Vagina (tissue), 2 donors: ENCODE data around the gene FERMT2.

Experiments used
- CTCF ChIP-seq, 3 experiments: fragments of 450-650 bp in 2 of 3; fragments of 200-600 bp in 1 of 3; sonication (generic) in 1 of 3; IDR thresholded peaks; one replicate each; pipeline ENCODE4 v1.5.1; 2017 to 2019; ENCODE audit warnings: antibody characterized with exemption in 3 of 3, mild to moderate bottlenecking in 2 of 3, moderate library complexity in 2 of 3
- POLR2A ChIP-seq, 2 donors: fragments of 450-650 bp; IDR thresholded peaks; one replicate each; pipeline ENCODE4 v1.6.1; 2017; ENCODE audit warnings: antibody characterized with exemption in 2 of 2, mild to moderate bottlenecking in 2 of 2, moderate library complexity in 2 of 2
- POLR2AphosphoS5 ChIP-seq, 2 donors: sonication (generic); formaldehyde crosslinking; IDR thresholded peaks; one replicate each; pipeline ENCODE4 v1.9.0; 2017; ENCODE audit warnings: antibody characterized with exemption in 2 of 2, mild to moderate bottlenecking in 2 of 2, low read depth in 1 of 2; ENCODE audit not compliant: insufficient read depth in 1 of 2

- no peak for TF ChIP-seq CTCF (IDR thresholded peaks at IDR 0.05)
- TF ChIP-seq POLR2AphosphoS5 (IDR thresholded peaks at IDR 0.05; ENCODE audit: insufficient read depth in 1 of 2, low read depth in 1 of 2), result no peak
- TF ChIP-seq POLR2A (IDR thresholded peaks at IDR 0.05), result no peak
Observed at GRCh38 chr14:52874389-52874788, 76.5 kb downstream of the FERMT2 start.
